PC-9 (cell line): ENCODE data around the gene STAP2. TPM values are rescaled to one million over a fixed set of nuclear protein-coding genes. Genes with fewer than 3 reads are reported as not detected.

Experiments
- BruUV-seq: library from RNA; stranded (reverse); fragments of 400-500 nt; replicated peaks from 2 replicates; lab custom pipeline; 2021; lab: Mats Ljungman, UMichigan
- CTCF ChIA-PET: fragments of 300-600 bp; sonication (Branson Sonifier 250); formaldehyde crosslinking; loops from one replicate; lab custom pipeline; 2022; ENCODE audit warnings: antibody characterized with exemption; lab: Charles Lee
- POLR2A ChIA-PET: fragments of 300-600 bp; sonication (Branson Sonifier 250); formaldehyde crosslinking; loops from one replicate; lab custom pipeline; 2022; ENCODE audit warnings: antibody characterized with exemption; ENCODE audit not compliant: unreplicated experiment; lab: Charles Lee
- DNase-seq, 2 experiments: peaks; one replicate each; pipeline versions ENCODE4 v3.0.0 to v3.0.0-alpha.2; 2015 to 2022; ENCODE audit warnings: mixed read lengths in 1 of 2
- H2AFZ ChIP-seq: fragments of 200-600 bp; sonication (generic); 2 replicates; pipeline ENCODE4 v1.8.1; 2017; ENCODE audit warnings: antibody characterized with exemption
- H3F3A ChIP-seq: fragments of 200-600 bp; sonication (generic); 2 replicates; pipeline ENCODE4 v1.8.1; 2017; ENCODE audit warnings: antibody characterized with exemption, mild to moderate bottlenecking, low read depth; ENCODE audit not compliant: insufficient read depth
- H3K27ac ChIP-seq: fragments of 200-600 bp; sonication (generic); 2 replicates; pipeline ENCODE4 v1.6.1; 2016; ENCODE audit warnings: mixed run types
- H3K27me3 ChIP-seq: fragments of 200-600 bp; sonication (generic); 2 replicates; pipeline ENCODE4 v1.6.1; 2016; ENCODE audit warnings: low read depth, mixed run types; ENCODE audit not compliant: insufficient read depth
- H3K36me3 ChIP-seq: fragments of 200-600 bp; sonication (generic); 2 replicates; pipeline ENCODE4 v1.6.1; 2016; ENCODE audit warnings: low read depth, mixed run types
- H3K4me1 ChIP-seq: fragments of 200-600 bp; sonication (generic); replicated peaks from 2 replicates; pipeline ENCODE4 v1.6.1; 2016; ENCODE audit warnings: mixed run types; ENCODE audit not compliant: insufficient read depth
- H3K4me2 ChIP-seq: fragments of 200-600 bp; sonication (generic); 2 replicates; pipeline ENCODE4 v1.6.1; 2017; ENCODE audit warnings: mixed run types
- H3K4me3 ChIP-seq: fragments of 200-600 bp; sonication (generic); 2 replicates; pipeline ENCODE4 v1.6.1; 2016; ENCODE audit warnings: mixed run types
- H3K79me2 ChIP-seq: fragments of 200-600 bp; sonication (generic); 2 replicates; pipeline ENCODE4 v1.6.1; 2017; ENCODE audit warnings: low read depth, mixed run types
- H3K9me2 ChIP-seq: fragments of 200-600 bp; sonication (generic); 2 replicates; pipeline ENCODE4 v1.8.1; 2017; ENCODE audit warnings: mild to moderate bottlenecking; ENCODE audit not compliant: insufficient read depth
- H3K9me3 ChIP-seq: fragments of 200-600 bp; sonication (generic); 2 replicates; pipeline ENCODE4 v1.8.1; 2016; ENCODE audit warnings: low read depth; ENCODE audit not compliant: insufficient read depth
- H4K20me1 ChIP-seq: fragments of 200-600 bp; sonication (generic); 2 replicates; pipeline ENCODE4 v1.8.1; 2017; ENCODE audit not compliant: insufficient read depth
- EZH2 ChIP-seq: fragments of 200-600 bp; sonication (generic); IDR thresholded peaks from 2 replicates; pipeline ENCODE4 v1.8.0; 2017; ENCODE audit warnings: antibody characterized with exemption, low read depth
- intact Hi-C: fragments of 100-400 bp; cut with micrococcal nuclease; formaldehyde crosslinking; loops from one replicate; pipeline ENCODE4 v1.10.0; 2022; ENCODE audit not compliant: unreplicated experiment
- total RNA-seq: library from RNA; stranded (reverse); gene quantifications from 2 replicates; pipeline ENCODE4 v1.2.3, GENCODE V29; 2021
- TF ChIP-seq, protein P1 (sequence below): fragments of 200-600 bp; sonication (generic); conservative IDR thresholded peaks from 2 replicates; pipeline ENCODE4 v1.6.1; 2017; ENCODE audit warnings: mixed run types, antibody characterized with exemption, mild to moderate bottlenecking, moderate library complexity

The STAP2 gene
- total RNA-seq, 1 experiment from 2014 or later: 29.8 TPM

DNA sequence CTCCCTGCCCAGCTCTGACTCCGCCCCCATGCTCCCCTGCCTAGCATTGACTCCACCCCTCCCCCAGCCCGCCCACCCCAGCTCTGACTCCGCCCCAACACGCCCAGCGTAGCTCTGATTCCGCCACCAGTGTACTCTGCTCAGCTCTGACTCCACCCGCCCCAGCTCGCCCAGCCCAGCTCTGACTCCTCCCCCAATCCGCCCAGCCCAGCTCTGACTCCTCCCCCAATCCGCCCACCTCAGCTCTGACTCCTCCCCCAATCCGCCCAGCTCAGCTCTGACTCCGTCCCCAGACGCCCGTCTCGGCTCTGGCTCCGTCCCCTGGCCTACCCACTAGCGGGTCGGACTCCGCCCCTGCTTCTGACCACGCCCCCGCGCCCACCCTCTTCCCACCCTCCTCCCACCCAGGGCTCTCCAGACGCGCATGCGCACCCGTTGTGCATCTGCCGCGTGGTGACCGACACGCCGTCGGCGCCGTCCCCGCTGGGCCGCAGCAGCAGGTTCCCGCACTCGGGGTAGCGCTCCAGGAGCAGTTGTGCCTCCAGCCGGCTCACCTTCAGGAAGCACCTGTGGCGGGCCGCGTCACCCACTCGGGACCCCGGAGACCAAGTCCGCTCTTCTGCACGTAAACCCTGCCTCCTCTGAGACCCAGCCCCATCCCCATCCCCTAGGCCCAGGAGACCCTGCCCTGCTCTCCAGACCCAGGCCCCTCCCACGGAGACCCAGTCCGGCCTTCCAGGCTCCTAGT is 10.2 kb downstream of the STAP2 start:
- POLR2A ChIA-PET: no interaction called here

DNA sequence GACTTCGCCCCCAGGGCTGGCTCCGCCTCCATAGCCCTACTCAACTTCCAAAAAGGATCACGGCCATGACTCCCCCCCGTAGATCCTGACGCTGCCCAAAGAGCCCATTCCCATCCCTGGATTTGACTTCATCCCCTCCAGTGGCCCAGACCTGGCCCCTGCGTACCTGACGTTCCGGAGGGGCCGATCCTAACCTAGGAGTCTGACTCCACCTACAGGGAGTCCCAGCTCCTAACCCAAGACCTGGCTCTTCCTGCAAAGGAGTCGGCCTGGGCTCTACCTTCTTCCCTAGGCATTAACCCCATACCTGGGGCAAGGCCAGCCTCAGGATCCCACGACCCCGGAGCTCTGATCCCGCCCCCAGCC is 10.8 kb downstream of the STAP2 start:
- BruUV-seq: no TSS peak
- Histone ChIP-seq H2AFZ (no peak overlapping the region), H3K4me1 (no peaks in the 10 kb centered on the region), H3K27me3 (no peaks in the 10 kb centered on the region), H3K4me3 (no peak overlapping the region), H3K36me3 (no peaks in the 10 kb centered on the region), H3K4me2 (no peak overlapping the region), H3K27ac (no peak overlapping the region), H3F3A (no peaks in the 10 kb centered on the region), H3K9me3 (no peaks in the 10 kb centered on the region), H3K9me2 (no peaks in the 10 kb centered on the region), H4K20me1 (no peaks in the 10 kb centered on the region), H3K79me2 (no peaks in the 10 kb centered on the region)
- TF ChIP-seq, protein P1, sequence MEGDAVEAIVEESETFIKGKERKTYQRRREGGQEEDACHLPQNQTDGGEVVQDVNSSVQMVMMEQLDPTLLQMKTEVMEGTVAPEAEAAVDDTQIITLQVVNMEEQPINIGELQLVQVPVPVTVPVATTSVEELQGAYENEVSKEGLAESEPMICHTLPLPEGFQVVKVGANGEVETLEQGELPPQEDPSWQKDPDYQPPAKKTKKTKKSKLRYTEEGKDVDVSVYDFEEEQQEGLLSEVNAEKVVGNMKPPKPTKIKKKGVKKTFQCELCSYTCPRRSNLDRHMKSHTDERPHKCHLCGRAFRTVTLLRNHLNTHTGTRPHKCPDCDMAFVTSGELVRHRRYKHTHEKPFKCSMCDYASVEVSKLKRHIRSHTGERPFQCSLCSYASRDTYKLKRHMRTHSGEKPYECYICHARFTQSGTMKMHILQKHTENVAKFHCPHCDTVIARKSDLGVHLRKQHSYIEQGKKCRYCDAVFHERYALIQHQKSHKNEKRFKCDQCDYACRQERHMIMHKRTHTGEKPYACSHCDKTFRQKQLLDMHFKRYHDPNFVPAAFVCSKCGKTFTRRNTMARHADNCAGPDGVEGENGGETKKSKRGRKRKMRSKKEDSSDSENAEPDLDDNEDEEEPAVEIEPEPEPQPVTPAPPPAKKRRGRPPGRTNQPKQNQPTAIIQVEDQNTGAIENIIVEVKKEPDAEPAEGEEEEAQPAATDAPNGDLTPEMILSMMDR: no peak
- no peak for TF ChIP-seq EZH2
- CTCF ChIA-PET: no interaction called here
- DNase-seq: no peak
- intact Hi-C loops: no loop called here
- POLR2A ChIA-PET: no interaction called here

More for the DNA sequence above, 10.2 kb downstream of the STAP2 start:
- H3K4me2 ChIP-seq: no peak overlapping the region
- no peaks in the 10 kb centered on the region for H3K9me2 ChIP-seq
- no peaks in the 10 kb centered on the region for H4K20me1 ChIP-seq
- no peak overlapping the region for H3K4me3 ChIP-seq
- intact Hi-C loops: no loop called here
- DNase-seq: no peak
- no peaks in the 10 kb centered on the region for H3K79me2 ChIP-seq
- CTCF ChIA-PET: no interaction called here
- H3F3A ChIP-seq: no peaks in the 10 kb centered on the region
- TF ChIP-seq, protein P1: no peak
- no peak for TF ChIP-seq EZH2
- H3K9me3 ChIP-seq: no peaks in the 10 kb centered on the region
- no TSS peak for BruUV-seq
- no peak overlapping the region for H2AFZ ChIP-seq
- no peak overlapping the region for H3K27ac ChIP-seq
- H3K27me3 ChIP-seq: no peaks in the 10 kb centered on the region
- no peaks in the 10 kb centered on the region for H3K36me3 ChIP-seq
- H3K4me1 ChIP-seq: no peaks in the 10 kb centered on the region

- H3K27ac ChIP-seq: no peak overlapping the region
- no peak overlapping the region for H3K4me3 ChIP-seq
- H3K27me3 ChIP-seq: no peaks in the 10 kb centered on the region
- H3K79me2 ChIP-seq: no peaks in the 10 kb centered on the region
- no peak for TF ChIP-seq EZH2
- TF ChIP-seq, protein P1: no peak
- no peaks in the 10 kb centered on the region for H3K9me2 ChIP-seq
- no peak overlapping the region for H3K4me2 ChIP-seq
- H3K4me1 ChIP-seq: no peaks in the 10 kb centered on the region
- intact Hi-C loops: no loop called here
- H4K20me1 ChIP-seq: no peaks in the 10 kb centered on the region
- H3F3A ChIP-seq: no peaks in the 10 kb centered on the region
- DNase-seq: no peak
- ChIA-PET CTCF (no interaction called here), POLR2A (no interaction called here)
- H3K36me3 ChIP-seq: no peaks in the 10 kb centered on the region
- no peaks in the 10 kb centered on the region for H3K9me3 ChIP-seq
- H2AFZ ChIP-seq: no peak overlapping the region
- no TSS peak for BruUV-seq
Observed at GRCh38 chr19:4327252-4327876, 11.3 kb downstream of the STAP2 start.
